Activated CD8-positive, alpha-beta memory T cell treated with anti-CD3 and anti-CD28 coated beads for 48 hours (primary cell): ENCODE data around the gene POLR2C.
"Not testable (repeated sequence)": the region's sequence is repeated elsewhere in the genome, so short reads cannot be mapped to it uniquely, and the experiment has no call there.

Source experiments
- DNase-seq, 3 experiments: peaks; one replicate each; pipeline ENCODE4 v3.0.0-alpha.2; 2020; ENCODE audit warnings: low read depth in 2 of 3, low spot score in 2 of 3

The POLR2C gene

DNA sequence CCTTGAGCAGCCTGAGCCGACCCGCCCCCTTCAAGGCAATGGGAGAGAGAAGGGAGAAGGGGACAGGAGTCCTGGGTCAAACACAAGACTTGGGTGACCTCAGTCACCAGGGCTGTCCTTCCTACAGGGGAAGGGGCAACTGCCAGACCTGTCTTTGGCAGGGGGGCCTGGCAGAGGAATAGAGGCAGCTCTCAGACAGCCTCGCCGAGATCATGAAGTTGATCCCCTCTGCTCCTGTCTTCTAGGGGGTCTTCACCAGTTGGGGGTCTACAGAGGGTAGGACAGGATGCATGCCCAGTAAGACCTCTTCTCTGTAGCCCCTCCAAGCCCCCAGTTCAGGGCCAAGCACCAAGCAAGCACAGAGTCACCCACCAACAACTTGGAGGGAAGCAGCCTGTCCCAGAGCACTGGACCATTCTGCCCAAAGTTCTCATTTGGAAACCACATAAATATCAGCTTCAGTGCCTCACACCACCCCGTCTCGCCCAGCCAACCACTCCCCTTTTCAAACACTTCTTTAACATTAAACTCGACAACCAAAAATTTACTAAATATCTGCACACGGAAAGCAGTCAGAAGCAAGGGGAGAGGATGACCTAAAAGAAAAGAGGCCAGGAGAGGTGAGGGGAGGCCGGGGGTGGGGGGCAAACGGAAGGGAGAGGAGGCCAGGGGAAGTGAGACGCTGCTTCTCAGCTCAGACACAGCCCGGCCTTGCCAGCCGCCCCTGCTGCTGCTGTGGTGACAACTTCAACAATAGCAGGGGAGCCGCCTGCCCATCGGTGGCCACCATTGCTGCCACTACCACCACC, 16.1 kb downstream of the POLR2C start:
- no peak for DNase-seq

GRCh38 chr16:57479205-57479975, 16.9 kb downstream of the POLR2C start:
- no peak for DNase-seq

DNA sequence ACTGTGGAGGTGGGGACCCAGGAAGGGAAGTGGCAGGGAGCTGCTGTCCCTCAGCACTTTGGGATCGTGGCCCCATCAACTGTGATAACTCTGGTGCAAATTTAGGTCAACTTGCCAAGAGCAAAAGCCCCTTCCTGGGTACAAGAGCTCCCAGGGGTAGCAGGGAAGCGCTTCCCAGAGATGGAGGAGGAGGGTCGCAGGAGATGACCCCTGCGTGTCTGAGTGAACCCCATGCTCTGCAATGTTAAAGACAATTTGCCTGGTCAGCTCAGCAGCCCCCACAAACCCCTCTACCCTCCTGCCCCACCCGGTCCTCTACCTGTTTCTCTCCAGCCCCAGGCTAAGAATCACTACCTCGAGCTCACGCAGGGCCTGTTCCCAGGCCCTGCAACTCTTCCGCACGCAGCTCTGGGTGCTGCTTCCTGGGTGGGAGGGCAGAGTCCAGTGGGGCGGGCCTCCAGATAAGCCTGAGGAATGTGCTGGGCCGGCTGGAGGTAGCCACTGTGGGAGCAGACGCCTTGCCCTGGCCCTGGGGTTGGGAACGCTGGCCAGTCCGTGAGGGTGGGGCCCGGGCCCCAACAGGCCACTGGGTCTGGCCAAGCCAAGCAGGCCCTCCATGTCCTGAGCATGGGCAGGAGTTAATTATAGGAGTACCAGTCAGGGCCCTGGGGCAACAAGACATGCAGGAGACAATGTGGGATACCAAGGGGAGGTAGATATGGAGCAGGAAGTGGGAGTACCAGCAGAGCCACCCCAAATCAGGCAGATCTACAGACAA, 17.7 kb downstream of the POLR2C start:
- no peak for DNase-seq

DNA sequence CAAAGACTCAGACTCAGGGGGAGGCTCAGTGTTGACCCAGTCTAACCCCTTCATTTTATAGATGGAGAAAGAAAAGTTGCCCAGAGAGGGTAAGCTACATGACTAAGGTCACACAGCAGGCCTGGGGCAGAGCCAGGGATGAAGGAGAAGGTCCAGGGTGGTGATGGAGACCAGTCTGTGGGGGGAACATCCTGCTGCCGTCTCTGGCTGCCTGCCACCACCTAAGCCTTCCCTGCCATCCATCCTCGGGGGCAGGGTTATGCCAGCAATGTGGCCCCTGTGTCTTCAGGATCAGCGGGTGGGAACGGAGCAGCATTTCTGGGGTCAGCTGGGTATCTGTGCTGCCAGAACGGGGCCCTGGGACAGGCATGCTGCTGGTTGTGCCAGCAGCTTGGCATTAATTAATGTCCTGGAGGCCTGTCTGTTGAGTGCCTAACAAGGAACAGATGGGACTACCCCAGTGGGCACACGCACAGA, 18.3 kb downstream of the POLR2C start:
- DNase-seq, result no peak

DNA sequence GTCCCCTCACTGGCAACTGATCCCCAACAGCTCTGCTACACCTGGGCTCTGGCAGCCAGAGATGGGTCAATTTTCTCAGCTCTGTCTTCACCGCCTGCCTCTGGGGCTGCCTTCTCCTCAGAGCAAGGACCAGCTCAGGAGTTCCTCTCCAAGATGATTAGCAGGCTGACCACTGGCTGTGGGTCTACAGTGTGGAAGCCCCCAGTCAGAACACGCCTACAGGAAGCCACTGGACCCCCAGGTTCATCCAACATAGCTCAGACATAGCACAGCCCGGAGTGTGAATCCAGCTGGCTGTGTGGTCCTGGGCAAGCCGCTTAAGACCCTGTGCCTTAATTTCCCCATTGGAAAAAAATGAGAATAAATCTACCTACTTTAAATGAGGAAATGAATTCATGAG, 18.9 kb downstream of the POLR2C start:
- no peak for DNase-seq

DNA sequence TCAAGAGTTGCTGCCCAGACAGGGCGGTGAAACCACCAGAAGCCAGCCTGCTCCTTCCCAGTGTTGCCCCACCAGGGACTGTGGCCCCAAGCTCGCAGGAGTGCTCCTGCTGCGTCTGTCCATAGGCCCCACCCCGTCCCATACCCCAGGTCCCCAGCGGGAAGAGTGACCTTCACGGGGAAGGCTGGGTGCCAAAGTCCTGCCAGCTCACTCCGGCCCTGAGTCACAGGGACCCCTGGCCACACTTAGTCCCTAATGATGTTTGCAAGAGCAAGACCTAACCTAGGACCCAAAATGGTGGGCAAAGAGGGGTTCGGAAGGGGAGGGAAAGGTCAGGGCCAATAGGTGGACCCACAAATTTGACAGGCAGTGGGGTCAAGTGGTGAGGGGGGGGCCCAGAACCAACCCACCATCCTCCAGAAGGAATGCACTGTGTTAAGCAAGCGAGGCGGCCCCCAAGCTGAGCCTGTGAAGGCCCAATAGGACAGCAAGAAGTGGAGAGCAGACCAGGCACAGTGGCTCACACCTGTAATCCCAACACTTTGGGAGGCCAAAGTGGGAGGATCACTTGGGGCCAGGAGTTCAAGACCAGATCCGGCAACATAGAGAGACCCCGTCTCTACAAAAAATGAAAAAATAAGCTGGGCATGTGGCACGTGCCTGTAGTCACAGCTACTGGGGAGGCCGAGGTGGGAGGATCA, 20.5 kb downstream of the POLR2C start:
- no peak for DNase-seq

GRCh38 chr16:57483725-57484514, 21.4 kb downstream of the POLR2C start:
- no peak for DNase-seq

DNA sequence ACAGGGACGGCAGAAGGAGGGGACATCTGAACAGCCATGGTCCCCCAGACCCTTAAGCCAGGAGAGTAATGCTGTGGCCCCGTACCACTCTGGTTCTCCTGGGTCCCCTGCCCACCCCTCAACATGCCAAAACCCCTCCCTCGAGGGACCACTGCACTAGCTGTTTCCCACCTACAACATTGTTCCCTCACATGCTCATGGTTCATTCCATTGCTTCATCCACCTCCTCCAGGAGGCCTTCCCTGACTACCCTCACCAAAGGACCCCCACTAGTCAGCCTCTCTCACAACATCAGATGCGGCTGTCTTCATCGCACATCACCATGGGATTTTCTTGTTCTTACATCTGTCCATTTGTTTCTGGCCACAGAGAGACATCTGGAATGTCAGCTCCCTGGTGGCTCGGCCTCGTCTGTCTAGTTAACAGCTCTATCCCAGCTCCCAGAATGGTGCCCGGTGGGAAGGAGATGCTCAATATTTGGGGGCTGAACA, 22.1 kb downstream of the POLR2C start:
- DNase-seq, result no peak

DNA sequence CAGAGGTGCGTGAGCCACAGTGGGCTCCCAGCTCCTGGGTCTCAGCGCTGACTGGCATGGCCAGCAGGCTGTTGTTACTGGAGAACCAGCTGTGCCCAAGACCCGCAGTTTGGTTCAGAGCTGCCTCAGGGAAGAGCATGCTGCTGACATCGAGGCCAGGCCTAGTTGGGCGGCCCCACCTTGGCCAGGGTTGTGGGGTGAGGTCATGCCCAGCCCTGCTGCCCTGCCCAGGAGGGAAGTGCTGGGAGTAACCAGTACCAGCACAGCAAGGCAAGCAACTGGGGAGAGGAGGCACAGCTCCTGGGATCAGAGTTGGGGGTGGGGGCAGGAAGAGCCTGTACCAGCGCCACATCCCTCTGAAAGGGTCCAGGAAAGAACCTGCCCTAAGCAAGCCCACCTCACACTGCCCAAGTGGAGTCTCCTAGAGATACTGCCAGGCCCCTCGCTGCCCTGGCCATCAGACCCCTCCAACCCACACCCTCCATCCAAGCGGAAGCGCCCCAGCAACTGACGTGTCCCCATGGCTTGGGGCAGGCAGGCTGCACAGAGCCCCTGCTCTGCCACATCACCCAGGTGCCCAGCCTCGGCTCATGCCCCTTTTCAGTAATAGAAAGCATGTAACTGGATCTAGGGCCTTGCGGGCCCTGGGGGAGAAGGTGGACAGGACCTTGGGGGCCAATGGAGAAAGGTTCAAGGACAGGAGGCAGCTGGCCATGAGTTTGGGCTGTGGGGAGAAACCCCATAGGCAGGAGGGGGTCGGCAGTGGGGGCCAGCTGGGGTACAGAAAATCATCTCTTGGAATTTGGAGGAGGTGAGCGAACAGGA, 22.8 kb downstream of the POLR2C start:
- DNase-seq, result no peak

GRCh38 chr16:57485916-57486857, 23.7 kb downstream of the POLR2C start, which contains the start of gene DOK4:
DOK4 (minus strand) TSS chr16:57486493; CDS start chr16:57479507, 6,986 bp downstream.
- DNase-seq, result peak; percentile 66 to 70 (median 66)

DNA sequence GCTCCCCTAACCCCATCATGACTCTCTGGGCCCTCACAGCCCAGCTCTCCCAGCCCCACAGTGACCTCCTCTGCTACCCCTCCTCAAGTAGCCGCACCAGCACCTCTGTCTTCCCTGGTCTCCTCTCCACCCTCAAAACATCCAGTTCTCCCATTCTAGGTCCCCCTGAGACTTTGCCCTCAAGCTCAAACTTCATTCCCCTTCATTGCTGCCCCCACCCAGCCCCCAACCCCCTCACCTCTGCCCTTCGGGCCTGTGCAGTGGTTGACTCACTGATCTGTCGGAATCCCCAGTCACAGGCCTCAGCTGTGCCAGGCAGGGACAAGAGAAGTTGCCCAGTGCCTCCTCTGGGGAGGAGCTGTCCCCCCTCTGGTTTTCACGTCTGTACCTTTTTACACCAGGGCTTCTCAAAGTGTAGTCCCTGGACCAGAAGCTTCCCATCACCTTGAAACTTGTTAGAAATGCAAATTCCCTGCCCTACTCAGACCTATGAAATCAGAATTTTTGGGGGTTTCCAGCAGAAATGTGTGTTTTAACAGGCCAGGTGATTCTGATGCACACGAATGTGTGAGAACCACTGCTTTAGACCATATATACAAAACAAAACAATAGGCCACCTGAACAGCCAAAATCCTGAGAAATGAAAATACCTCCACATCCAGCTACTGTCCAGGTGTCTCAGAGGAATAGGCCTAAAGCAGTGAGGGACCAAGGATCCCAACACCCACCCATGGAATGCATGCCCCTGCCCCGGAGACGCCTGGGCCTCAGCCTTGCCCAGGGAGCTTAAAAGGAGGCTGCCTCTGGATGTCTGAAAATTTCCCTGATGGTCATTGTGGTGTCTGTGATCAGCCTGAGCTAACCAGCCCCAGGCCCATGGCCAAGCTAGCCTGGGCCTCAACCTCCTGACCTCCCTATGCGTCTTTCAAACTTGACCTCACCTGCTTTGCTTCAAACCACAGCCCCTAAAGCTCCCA, 24.7 kb downstream of the POLR2C start:
- DNase-seq, result no peak

GRCh38 chr16:57489229-57489628, 26.8 kb downstream of the POLR2C start:
- DNase-seq, result no peak

DNA sequence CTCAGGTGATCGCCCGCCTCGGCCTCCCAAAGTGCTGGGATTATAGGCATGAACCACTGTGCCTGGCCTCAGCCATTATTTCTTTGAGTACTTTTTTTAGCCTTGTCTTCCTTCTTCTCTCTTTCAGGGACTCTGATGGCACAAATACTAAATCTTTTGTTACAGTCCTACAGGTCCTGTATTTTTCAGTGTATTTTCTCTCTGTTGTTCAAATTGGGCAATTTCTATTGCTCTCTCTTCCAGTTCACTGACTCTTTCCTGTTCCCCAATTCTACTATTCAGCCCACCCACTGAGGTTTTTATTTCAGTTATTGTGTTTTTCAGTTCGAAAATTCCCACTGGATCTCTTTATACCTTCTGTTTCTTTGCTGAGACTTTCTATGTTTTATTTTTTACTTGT, 31.3 kb downstream of the POLR2C start:
- no peak for DNase-seq

- DNase-seq, result no peak
Observed at GRCh38 chr16:57497121-57497520, 34.6 kb downstream of the POLR2C start.

- no peak for DNase-seq
Observed at GRCh38 chr16:57498031-57498430, 35.6 kb downstream of the POLR2C start.

GRCh38 chr16:57499941-57500340, 37.5 kb downstream of the POLR2C start:
- not testable (repeated sequence) for DNase-seq
